Memory B cell (primary cell): Measurements from ENCODE around the gene PDXDC1.
"Not testable (repeated sequence)": the region's sequence is repeated elsewhere in the genome, so short reads cannot be mapped to it uniquely, and the experiment has no call there.

Source experiments
- ATAC-seq: fragments of 150-1000 bp; cut with Tn5 transposase; 2 replicates; pipeline ENCODE4 v1.10.0; 2021; ENCODE audit warnings: low read depth, mild to moderate bottlenecking, moderate library complexity
- DNase-seq, 2 donors: peaks; one replicate each; pipeline ENCODE4 v3.0.0; 2022; ENCODE audit warnings: low spot score in 2 of 2
- H3K27ac Mint-ChIP-seq: one replicate; pipeline ENCODE4 v1.8.0; 2022; ENCODE audit warnings: mild to moderate bottlenecking, moderate library complexity, mixed read lengths
- H3K27me3 Mint-ChIP-seq: one replicate; pipeline ENCODE4 v1.8.0; 2022; ENCODE audit warnings: mixed read lengths
- H3K36me3 Mint-ChIP-seq: one replicate; pipeline ENCODE4 v1.8.0; 2022; ENCODE audit warnings: mild to moderate bottlenecking, mixed read lengths
- H3K4me1 Mint-ChIP-seq: one replicate; pipeline ENCODE4 v1.8.0; 2022; ENCODE audit warnings: mixed read lengths
- H3K4me3 Mint-ChIP-seq: one replicate; pipeline ENCODE4 v1.8.0; 2022; ENCODE audit warnings: mild to moderate bottlenecking, moderate library complexity, mixed read lengths
- H3K9me3 Mint-ChIP-seq: one replicate; pipeline ENCODE4 v1.8.0; 2022; ENCODE audit warnings: mixed read lengths

Gene PDXDC1

DNA sequence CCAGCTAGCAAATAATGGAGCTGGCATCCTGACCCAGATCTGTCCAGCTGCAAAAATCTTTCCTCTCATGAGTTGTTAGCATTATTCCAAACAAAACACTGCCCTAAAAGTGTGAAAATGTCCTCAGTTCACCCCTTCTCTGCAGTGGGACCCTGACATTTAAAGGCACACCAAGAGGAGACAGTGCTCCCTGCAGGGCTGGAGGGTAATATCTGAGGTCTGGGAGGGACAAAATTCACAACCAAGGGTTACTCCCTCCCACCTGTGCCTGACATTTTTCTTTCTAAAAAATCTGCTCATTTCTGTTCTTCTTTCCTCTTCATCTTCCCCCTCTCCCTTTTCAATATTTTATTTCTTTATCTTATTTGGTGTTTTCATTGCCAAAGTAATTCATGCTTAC, 191.4 kb downstream of the PDXDC1 start:
- not testable (repeated sequence) for DNase-seq, H3K27ac Mint-ChIP-seq, H3K27me3 Mint-ChIP-seq, H3K4me3 Mint-ChIP-seq, H3K4me1 Mint-ChIP-seq, H3K36me3 Mint-ChIP-seq, ATAC-seq, H3K9me3 Mint-ChIP-seq

DNA sequence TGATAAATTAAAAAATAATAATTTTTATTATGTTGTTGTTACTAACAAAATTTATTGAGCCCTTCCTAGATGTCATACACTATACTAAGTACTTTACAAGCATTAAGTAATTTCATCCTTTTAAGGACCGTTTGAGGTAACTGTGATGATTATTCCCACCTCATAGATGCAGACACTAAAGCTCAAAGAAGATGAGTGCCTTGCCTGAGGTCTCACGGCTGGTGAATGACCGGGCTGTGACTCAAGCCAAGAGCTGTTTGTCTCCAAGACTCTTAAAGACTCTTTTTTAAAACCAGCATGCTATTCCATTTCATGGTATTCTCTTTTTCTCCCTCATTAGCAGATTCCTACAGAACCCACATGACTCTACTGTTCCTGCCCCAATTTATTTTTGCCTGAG, 193.5 kb downstream of the PDXDC1 start:
- not testable (repeated sequence) for H3K27ac Mint-ChIP-seq, H3K27me3 Mint-ChIP-seq, ATAC-seq, H3K4me3 Mint-ChIP-seq, H3K9me3 Mint-ChIP-seq, H3K4me1 Mint-ChIP-seq, H3K36me3 Mint-ChIP-seq, DNase-seq

DNA sequence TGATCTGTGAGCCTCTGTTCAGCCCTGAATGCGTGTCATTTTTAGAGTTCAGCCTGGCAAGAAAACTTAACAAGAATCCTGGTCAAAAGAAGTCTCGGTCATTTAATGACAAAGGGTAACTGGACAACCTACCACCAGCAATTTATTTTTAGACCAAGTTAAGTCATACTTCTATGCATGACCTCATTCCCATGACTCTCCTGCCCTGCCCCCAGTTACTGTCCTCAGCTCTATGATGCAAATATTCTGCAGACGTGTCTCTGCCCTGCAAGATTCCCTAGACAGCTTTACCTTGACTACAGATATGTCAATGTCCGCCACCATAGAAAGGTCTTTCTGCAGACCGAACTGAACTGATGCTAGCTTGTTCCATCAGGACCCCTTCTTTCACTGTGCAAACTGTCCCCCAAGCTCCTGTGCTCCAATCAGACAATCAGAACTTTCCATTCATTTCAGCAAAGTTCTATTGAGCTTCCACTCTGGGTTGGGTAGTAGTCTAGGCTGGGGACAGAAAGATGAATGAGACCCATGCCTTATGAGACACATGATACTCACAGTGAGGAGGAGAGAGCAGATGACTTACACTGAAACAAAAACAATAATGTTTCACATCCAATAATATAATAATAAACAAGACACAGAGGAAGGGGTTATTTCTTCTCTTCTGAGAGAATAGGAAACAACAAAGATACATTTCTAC, 194.3 kb downstream of the PDXDC1 start:
- H3K9me3 Mint-ChIP-seq, H3K36me3 Mint-ChIP-seq, H3K27ac Mint-ChIP-seq: not testable (repeated sequence)

DNA sequence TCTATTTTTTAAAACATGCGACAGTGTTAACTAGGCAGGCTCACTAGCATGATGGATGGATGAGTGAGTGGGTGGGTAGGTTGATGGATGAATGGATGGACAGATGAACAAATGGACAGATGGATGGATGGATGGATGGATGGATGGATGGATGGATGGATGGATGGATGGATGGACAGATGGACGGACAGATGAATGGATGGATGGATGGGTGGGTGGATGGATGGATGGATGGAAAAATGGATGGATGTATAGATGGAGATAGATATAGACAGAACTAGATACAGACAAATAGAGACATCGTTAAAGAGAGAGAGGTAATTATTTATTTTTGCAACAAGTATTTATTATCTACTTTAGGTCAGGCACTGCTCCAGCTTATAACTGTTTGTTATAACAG, 205.1 kb downstream of the PDXDC1 start:
- not testable (repeated sequence) for ATAC-seq, H3K36me3 Mint-ChIP-seq, H3K27me3 Mint-ChIP-seq, H3K27ac Mint-ChIP-seq, H3K4me1 Mint-ChIP-seq, DNase-seq, H3K9me3 Mint-ChIP-seq, H3K4me3 Mint-ChIP-seq

More for the DNA sequence above, 194.3 kb downstream of the PDXDC1 start:
- not testable (repeated sequence) for DNase-seq, ATAC-seq, H3K27me3 Mint-ChIP-seq, H3K4me3 Mint-ChIP-seq, H3K4me1 Mint-ChIP-seq

DNA sequence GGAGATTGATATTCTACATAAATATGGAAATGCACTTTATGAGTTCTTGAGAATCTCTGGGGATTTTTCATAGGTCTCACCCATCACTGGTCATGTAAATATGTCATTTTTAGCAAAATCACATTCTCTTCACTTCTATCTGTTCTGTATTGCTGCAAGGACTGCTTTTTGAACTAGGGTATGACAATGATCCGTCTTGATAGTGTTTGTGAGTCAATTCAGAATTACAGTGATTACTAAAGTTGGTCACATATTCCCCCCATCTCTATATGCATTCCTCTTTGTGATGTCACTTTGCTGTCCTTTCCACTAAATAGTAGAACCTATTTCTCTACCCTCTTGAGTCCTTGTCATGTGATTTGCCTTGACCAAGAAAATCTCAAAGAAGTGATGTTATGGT, 206.1 kb downstream of the PDXDC1 start:
- DNase-seq, H3K27me3 Mint-ChIP-seq, H3K4me1 Mint-ChIP-seq, H3K4me3 Mint-ChIP-seq, H3K9me3 Mint-ChIP-seq, H3K36me3 Mint-ChIP-seq, H3K27ac Mint-ChIP-seq, ATAC-seq: not testable (repeated sequence)

DNA sequence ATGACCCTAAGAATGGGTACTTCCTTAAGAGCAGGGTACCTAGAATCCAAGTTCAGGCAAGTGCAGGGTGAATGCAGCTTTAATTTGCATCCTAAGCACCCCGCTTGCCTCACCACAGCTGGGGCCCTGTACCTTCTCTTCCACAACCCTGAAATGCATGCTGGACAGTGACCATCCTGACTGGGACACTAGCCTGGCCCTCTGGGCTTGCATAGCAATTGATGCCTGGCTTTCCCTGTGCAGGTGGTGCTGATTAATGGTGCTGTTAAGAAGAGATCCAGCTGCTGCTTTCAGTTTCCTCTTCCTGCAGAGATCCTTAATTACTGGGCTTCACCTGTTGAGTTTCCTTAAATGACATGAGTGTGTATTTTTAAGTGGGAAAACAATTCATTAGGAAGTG, 209.2 kb downstream of the PDXDC1 start:
- not testable (repeated sequence) for H3K9me3 Mint-ChIP-seq, H3K4me1 Mint-ChIP-seq, H3K4me3 Mint-ChIP-seq, H3K27ac Mint-ChIP-seq, H3K27me3 Mint-ChIP-seq, H3K36me3 Mint-ChIP-seq, ATAC-seq, DNase-seq
